Gastroesophageal sphincter (tissue), 3 donors: Measurements from ENCODE around the gene BAHCC1.

ENCODE experiments used
- CTCF ChIP-seq, 4 experiments: fragments of 200-600 bp in 2 of 4; fragments of 450-650 bp in 2 of 4; sonication (generic) in 1 of 4; IDR thresholded peaks; one replicate each; pipeline ENCODE4 v1.5.1; 2017 to 2019; ENCODE audit warnings: antibody characterized with exemption in 4 of 4, mild to moderate bottlenecking in 2 of 4, moderate library complexity in 2 of 4
- POLR2A ChIP-seq, 2 donors: fragments of 450-650 bp; IDR thresholded peaks; one replicate each; pipeline ENCODE4 v1.6.1; 2017; ENCODE audit warnings: antibody characterized with exemption in 2 of 2, mild to moderate bottlenecking in 2 of 2, moderate library complexity in 1 of 2

- TF ChIP-seq CTCF (IDR thresholded peaks at IDR 0.05): peak in 1 of 4 experiments; percentile 8
- TF ChIP-seq POLR2A (IDR thresholded peaks at IDR 0.05): no peak
Measured at GRCh38 chr17:81511804-81512561, 116.7 kb downstream of the BAHCC1 start.
